HEK293 (cell line): ENCODE results near the gene TMEM131L.

Experiments used
- CTCF ChIA-PET: fragments of 350-600 bp; formaldehyde crosslinking; extraction: SDS; loops from one replicate; lab custom pipeline; 2021; ENCODE audit warnings: antibody characterized with exemption; lab: Yijun Ruan, JAX
- POLR2A ChIA-PET: fragments of 300-600 bp; formaldehyde crosslinking; extraction: SDS; loops from one replicate; lab custom pipeline; 2020; ENCODE audit warnings: antibody characterized with exemption, inconsistent platforms; lab: Yijun Ruan, JAX
- H3K27ac ChIP-seq: fragments of 200-500 bp; sonication (Bioruptor generic); 2 replicates; pipeline ENCODE4 v1.5.1; 2014; ENCODE audit warnings: low read depth, low read length, control low read depth, inconsistent platforms; ENCODE audit errors: extremely low read depth
- H3K36me3 ChIP-seq, 2 experiments: fragments of 200-500 bp in 1 of 2; sonication (Bioruptor generic) in 1 of 2; 1 replicate in 1 of 2; 2 replicates in 1 of 2; pipeline ENCODE4 v1.5.1; 2014 to 2017; ENCODE audit warnings: inconsistent platforms in 2 of 2, low read length in 2 of 2; ENCODE audit not compliant: control insufficient read depth in 2 of 2, insufficient read depth in 1 of 2
- H3K4me1 ChIP-seq: fragments of 200-500 bp; sonication (Bioruptor generic); 2 replicates; pipeline ENCODE4 v1.5.1; 2014; ENCODE audit warnings: mild to moderate bottlenecking, low read length, inconsistent platforms; ENCODE audit not compliant: control insufficient read depth, insufficient read depth
- H3K4me3 ChIP-seq: 2 replicates; pipeline ENCODE4 v1.5.1; 2011; ENCODE audit warnings: low read depth, mild to moderate bottlenecking, control low read depth, low read length, moderate library complexity
- H3K9me3 ChIP-seq: fragments of 200-500 bp; sonication (Bioruptor generic); 2 replicates; pipeline ENCODE4 v1.5.1; 2014; ENCODE audit warnings: low read depth, low read length, inconsistent platforms; ENCODE audit not compliant: control insufficient read depth, insufficient read depth
- GFI1B ChIP-seq: fragments of 450-650 bp; formaldehyde crosslinking; IDR thresholded peaks from 2 replicates; pipeline ENCODE4 v1.5.1; 2016; ENCODE audit warnings: missing biosample characterization, missing genetic modification characterization
- KLF8 ChIP-seq: fragments of 450-650 bp; formaldehyde crosslinking; IDR thresholded peaks from 2 replicates; pipeline ENCODE4 v1.5.1; 2016; ENCODE audit warnings: missing biosample characterization, missing genetic modification characterization
- MEIS1 ChIP-seq: sonication (generic); formaldehyde crosslinking; IDR thresholded peaks from 2 replicates; pipeline ENCODE4 v1.8.1; 2022; ENCODE audit warnings: missing genetic modification reagents, mild to moderate bottlenecking, borderline replicate concordance
- OSR2 ChIP-seq: fragments of 450-650 bp; formaldehyde crosslinking; IDR thresholded peaks from 2 replicates; pipeline ENCODE4 v1.5.1; 2016; ENCODE audit warnings: missing biosample characterization, missing genetic modification characterization
- OVOL3 ChIP-seq: fragments of 450-650 bp; formaldehyde crosslinking; IDR thresholded peaks from 2 replicates; pipeline ENCODE4 v1.5.1; 2016; ENCODE audit warnings: missing biosample characterization, missing genetic modification characterization
- ZBTB11 ChIP-seq: fragments of 450-650 bp; formaldehyde crosslinking; conservative IDR thresholded peaks from 2 replicates; pipeline ENCODE4 v1.5.1; 2016; ENCODE audit warnings: low read depth, missing biosample characterization, missing genetic modification characterization
- ZBTB17 ChIP-seq: fragments of 450-650 bp; formaldehyde crosslinking; IDR thresholded peaks from 2 replicates; pipeline ENCODE4 v1.5.1; 2016; ENCODE audit warnings: missing biosample characterization, missing genetic modification characterization
- ZBTB48 ChIP-seq: fragments of 450-650 bp; formaldehyde crosslinking; IDR thresholded peaks from 2 replicates; pipeline ENCODE4 v1.5.1; 2016; ENCODE audit warnings: missing biosample characterization, missing genetic modification characterization
- ZFP3 ChIP-seq: fragments of 450-650 bp; formaldehyde crosslinking; IDR thresholded peaks from 2 replicates; pipeline ENCODE4 v1.5.1; 2016; ENCODE audit warnings: low read depth, missing biosample characterization, missing genetic modification characterization
- ZFP41 ChIP-seq: fragments of 450-650 bp; formaldehyde crosslinking; IDR thresholded peaks from 2 replicates; pipeline ENCODE4 v1.5.1; 2016; ENCODE audit warnings: missing biosample characterization, missing genetic modification characterization, borderline replicate concordance
- ZNF140 ChIP-seq: fragments of 450-650 bp; formaldehyde crosslinking; IDR thresholded peaks from 2 replicates; pipeline ENCODE4 v1.5.1; 2016; ENCODE audit warnings: missing biosample characterization, missing genetic modification characterization
- ZNF16 ChIP-seq: fragments of 450-650 bp; formaldehyde crosslinking; IDR thresholded peaks from 2 replicates; pipeline ENCODE4 v1.5.1; 2016; ENCODE audit warnings: low read depth, missing biosample characterization, missing genetic modification characterization
- ZNF174 ChIP-seq: fragments of 450-650 bp; formaldehyde crosslinking; IDR thresholded peaks from 2 replicates; pipeline ENCODE4 v1.5.0; 2017; ENCODE audit warnings: missing biosample characterization, mild to moderate bottlenecking, missing genetic modification characterization
- ZNF350 ChIP-seq: fragments of 450-650 bp; formaldehyde crosslinking; IDR thresholded peaks from 2 replicates; pipeline ENCODE4 v1.5.0; 2017; ENCODE audit warnings: missing biosample characterization, mild to moderate bottlenecking, missing genetic modification characterization
- ZNF391 ChIP-seq: fragments of 450-650 bp; formaldehyde crosslinking; IDR thresholded peaks from 2 replicates; pipeline ENCODE4 v1.5.1; 2016; ENCODE audit warnings: low read depth, missing biosample characterization, missing genetic modification characterization, borderline replicate concordance
- ZNF404 ChIP-seq: fragments of 450-650 bp; formaldehyde crosslinking; IDR thresholded peaks from 2 replicates; pipeline ENCODE4 v1.5.1; 2017; ENCODE audit warnings: missing biosample characterization, missing genetic modification characterization
- ZNF521 ChIP-seq: fragments of 450-650 bp; formaldehyde crosslinking; IDR thresholded peaks from 2 replicates; pipeline ENCODE4 v1.5.1; 2017; ENCODE audit warnings: missing biosample characterization, mild to moderate bottlenecking, missing genetic modification characterization
- ZNF529 ChIP-seq: fragments of 450-650 bp; formaldehyde crosslinking; IDR thresholded peaks from 2 replicates; pipeline ENCODE4 v1.5.1; 2017; ENCODE audit warnings: missing genetic modification characterization, missing biosample characterization; ENCODE audit not compliant: insufficient replicate concordance
- ZNF549 ChIP-seq: fragments of 450-650 bp; IDR thresholded peaks from 2 replicates; pipeline ENCODE4 v1.5.1; 2018; ENCODE audit warnings: missing biosample characterization, missing genetic modification characterization, mild to moderate bottlenecking, inconsistent platforms, moderate library complexity
- ZNF654 ChIP-seq: fragments of 450-650 bp; formaldehyde crosslinking; IDR thresholded peaks from 2 replicates; pipeline ENCODE4 v1.5.1; 2016; ENCODE audit warnings: low read depth, missing biosample characterization, missing genetic modification characterization
- ZNF701 ChIP-seq: fragments of 450-650 bp; formaldehyde crosslinking; IDR thresholded peaks from 2 replicates; pipeline ENCODE4 v1.5.1; 2016; ENCODE audit warnings: missing biosample characterization, missing genetic modification characterization
- ZNF791 ChIP-seq: fragments of 450-650 bp; formaldehyde crosslinking; IDR thresholded peaks from 2 replicates; pipeline ENCODE4 v1.5.1; 2016; ENCODE audit warnings: missing biosample characterization, missing genetic modification characterization
- ZNF843 ChIP-seq: fragments of 450-650 bp; formaldehyde crosslinking; IDR thresholded peaks from 2 replicates; pipeline ENCODE4 v1.5.1; 2016; ENCODE audit warnings: missing biosample characterization, missing genetic modification characterization
- TF ChIP-seq, protein P1 (sequence below): IDR thresholded peaks from 2 replicates; pipeline ENCODE4 v1.6.1; 2011; ENCODE audit warnings: mild to moderate bottlenecking, low read depth, low read length, borderline replicate concordance
- TF ChIP-seq, protein P2 (sequence below): fragments of 450-650 bp; formaldehyde crosslinking; IDR thresholded peaks from 2 replicates; pipeline ENCODE4 v1.5.1; 2016; ENCODE audit warnings: missing biosample characterization, missing genetic modification characterization

Gene TMEM131L

GRCh38 chr4:153539422-153539821, 73.3 kb downstream of the TMEM131L start (continued):
- TF ChIP-seq ZFP41 (tag by site-specific recombination), result no peak

DNA sequence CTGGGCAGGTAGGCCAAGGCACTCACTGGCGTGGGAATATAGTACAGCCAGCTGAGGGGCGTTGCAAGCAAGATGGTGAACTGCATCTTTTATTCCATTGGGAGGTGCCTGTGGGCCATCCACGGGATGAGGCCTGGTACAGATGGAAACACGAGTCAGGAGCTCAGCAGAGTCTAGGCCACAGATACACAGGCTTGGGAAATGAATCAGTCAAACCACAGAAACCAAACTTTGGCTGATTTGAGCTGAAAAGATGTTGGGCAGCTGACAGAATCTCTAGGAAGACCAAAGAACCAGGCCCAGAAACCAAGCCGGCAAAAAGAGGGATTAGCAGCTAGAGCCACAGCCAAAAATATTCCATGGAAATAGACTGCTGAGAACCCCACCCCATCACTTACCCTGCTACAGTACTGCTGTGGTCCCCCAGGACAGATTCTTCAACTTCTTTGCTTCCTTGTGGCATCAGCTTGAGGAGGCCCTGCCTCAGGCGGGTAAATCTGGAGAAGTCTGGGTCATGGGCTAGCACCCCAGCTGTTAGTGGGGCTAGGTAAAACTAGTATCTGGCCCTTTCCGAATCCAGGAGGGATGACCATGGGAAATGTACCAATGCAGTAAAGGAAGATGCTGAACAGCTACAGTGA, 75.4 kb downstream of the TMEM131L start:
- Histone ChIP-seq H3K36me3 (no peaks in the 10 kb centered on the region), H3K4me3 (no peak overlapping the region), H3K9me3 (no peaks in the 10 kb centered on the region), H3K4me1 (no peaks in the 10 kb centered on the region; the same call in 1 of the 2 replicates), H3K27ac (no peak overlapping the region)
- CTCF ChIA-PET, result interaction anchor here (0.9 kb wide), 1 partner anchor 10 kb away, joined by 3 read pairs; no protein-coding TSS in a partner anchor
- POLR2A ChIA-PET, result interaction anchor here (0.5 kb wide), 1 partner anchor 124 kb away, joined by 3 read pairs; no protein-coding TSS in a partner anchor
- TF ChIP-seq ZNF16, result no peak
- no peak for TF ChIP-seq ZNF521 (tag by site-specific recombination)

DNA sequence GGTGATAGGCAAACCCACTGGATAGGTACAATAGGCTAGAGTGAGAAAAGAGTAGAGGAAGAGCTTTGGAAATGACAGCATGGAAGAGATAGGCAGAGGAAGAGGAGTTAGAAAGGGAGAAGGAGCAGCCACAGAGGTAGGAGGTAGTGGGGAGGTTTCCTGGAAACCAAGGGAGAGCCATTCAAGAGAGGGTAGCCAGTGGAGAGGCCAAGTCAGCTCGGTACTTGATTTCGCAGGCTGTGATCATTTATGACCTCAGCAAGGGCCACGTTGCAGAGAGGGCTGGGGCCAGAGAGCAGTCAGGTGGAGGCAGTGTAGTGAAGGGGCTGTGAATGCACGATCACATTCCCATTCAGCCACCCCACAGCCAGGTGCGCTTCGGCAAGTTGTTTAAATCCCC, 76.0 kb downstream of the TMEM131L start:
- H3K36me3 ChIP-seq, result no peaks in the 10 kb centered on the region
- CTCF ChIA-PET, result no interaction called here
- H3K27ac ChIP-seq, result no peak overlapping the region
- no peaks in the 10 kb centered on the region; the same call in 1 of the 2 replicates for H3K4me1 ChIP-seq
- TF ChIP-seq ZNF404 (no peak), OSR2 (no peak), ZBTB17 (tag by site-specific recombination) (peak; percentile 64), ZNF350 (tag by site-specific recombination) (no peak), ZNF529 (no peak), ZNF140 (tag by site-specific recombination) (no peak), ZNF549 (tag by site-specific recombination) (no peak)
- no peak overlapping the region for H3K4me3 ChIP-seq
- no peaks in the 10 kb centered on the region for H3K9me3 ChIP-seq
- POLR2A ChIA-PET, result interaction anchor here (0.5 kb wide), 1 partner anchor 125 kb away, joined by 3 read pairs; no protein-coding TSS in a partner anchor

DNA sequence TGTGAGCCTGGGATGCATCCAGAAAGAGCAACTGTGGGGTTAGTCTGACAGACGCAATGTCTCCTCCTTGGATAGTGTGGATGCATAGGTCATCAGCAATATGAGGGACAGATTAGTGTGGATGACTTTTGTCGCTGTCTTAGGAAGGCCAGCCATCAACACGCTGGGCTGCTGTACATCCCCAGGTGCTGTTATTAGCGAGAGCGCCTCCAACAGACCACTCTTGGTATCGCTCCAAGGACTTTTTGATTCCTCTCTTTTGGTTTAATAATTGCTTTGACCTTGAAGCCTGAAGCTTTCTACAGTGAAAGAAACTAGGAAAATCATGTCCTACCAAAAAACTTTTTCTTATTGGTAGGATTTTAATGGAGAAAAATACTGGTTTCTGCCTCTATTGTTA, 76.7 kb downstream of the TMEM131L start:
- H3K4me1 ChIP-seq, result no peaks in the 10 kb centered on the region; the same call in 1 of the 2 replicates
- no peaks in the 10 kb centered on the region for H3K9me3 ChIP-seq
- H3K36me3 ChIP-seq, result no peaks in the 10 kb centered on the region
- POLR2A ChIA-PET, result no interaction called here
- no peak overlapping the region for H3K4me3 ChIP-seq
- H3K27ac ChIP-seq, result no peak overlapping the region
- CTCF ChIA-PET, result interaction anchor here (0.6 to 1.1 kb wide), 5 partner anchors 9 to 253 kb away, joined by 3 to 4 read pairs (median 3); no protein-coding TSS in a partner anchor
- TF ChIP-seq ZNF701 (no peak), ZBTB11 (tag by site-specific recombination) (no peak), OVOL3 (tag by site-specific recombination) (no peak), ZFP3 (tag by site-specific recombination) (no peak), KLF8 (tag by site-specific recombination) (no peak), ZNF391 (tag by site-specific recombination) (no peak), ZNF174 (tag by site-specific recombination) (no peak), GFI1B (tag by site-specific recombination) (no peak), ZNF791 (tag by site-specific recombination) (no peak), ZBTB48 (no peak), ZNF654 (no peak), ZNF843 (tag by site-specific recombination) (no peak), MEIS1 (no peak)
- TF ChIP-seq, protein P1, sequence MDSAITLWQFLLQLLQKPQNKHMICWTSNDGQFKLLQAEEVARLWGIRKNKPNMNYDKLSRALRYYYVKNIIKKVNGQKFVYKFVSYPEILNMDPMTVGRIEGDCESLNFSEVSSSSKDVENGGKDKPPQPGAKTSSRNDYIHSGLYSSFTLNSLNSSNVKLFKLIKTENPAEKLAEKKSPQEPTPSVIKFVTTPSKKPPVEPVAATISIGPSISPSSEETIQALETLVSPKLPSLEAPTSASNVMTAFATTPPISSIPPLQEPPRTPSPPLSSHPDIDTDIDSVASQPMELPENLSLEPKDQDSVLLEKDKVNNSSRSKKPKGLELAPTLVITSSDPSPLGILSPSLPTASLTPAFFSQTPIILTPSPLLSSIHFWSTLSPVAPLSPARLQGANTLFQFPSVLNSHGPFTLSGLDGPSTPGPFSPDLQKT, result no peak
- TF ChIP-seq, protein P2, sequence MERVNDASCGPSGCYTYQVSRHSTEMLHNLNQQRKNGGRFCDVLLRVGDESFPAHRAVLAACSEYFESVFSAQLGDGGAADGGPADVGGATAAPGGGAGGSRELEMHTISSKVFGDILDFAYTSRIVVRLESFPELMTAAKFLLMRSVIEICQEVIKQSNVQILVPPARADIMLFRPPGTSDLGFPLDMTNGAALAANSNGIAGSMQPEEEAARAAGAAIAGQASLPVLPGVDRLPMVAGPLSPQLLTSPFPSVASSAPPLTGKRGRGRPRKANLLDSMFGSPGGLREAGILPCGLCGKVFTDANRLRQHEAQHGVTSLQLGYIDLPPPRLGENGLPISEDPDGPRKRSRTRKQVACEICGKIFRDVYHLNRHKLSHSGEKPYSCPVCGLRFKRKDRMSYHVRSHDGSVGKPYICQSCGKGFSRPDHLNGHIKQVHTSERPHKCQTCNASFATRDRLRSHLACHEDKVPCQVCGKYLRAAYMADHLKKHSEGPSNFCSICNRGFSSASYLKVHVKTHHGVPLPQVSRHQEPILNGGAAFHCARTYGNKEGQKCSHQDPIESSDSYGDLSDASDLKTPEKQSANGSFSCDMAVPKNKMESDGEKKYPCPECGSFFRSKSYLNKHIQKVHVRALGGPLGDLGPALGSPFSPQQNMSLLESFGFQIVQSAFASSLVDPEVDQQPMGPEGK (tag by site-specific recombination), result no peak
